Measurements from ENCODE around the gene NPAS2.
A peak's percentile ranks its signal among the peaks of the same experiment; 100 is the strongest.

NPAS2 gene

GRCh38 chr2:100902817-100903405 lies 83.0 kb downstream of the NPAS2 start:
- Mint-ChIP-seq H3K27me3 (peaks cover 7% of the 10 kb centered on the region), H3K9me3 (no peaks in the 10 kb centered on the region), H3K36me3 (ENCODE audit: low read depth) (peaks cover 3% of the 10 kb centered on the region), H3K4me3 (no peak overlapping the region), H3K27ac (no peak overlapping the region), H3K4me1 (no peaks in the 10 kb centered on the region)
- ATAC-seq (no peak), DNase-seq (no peak)

DNA sequence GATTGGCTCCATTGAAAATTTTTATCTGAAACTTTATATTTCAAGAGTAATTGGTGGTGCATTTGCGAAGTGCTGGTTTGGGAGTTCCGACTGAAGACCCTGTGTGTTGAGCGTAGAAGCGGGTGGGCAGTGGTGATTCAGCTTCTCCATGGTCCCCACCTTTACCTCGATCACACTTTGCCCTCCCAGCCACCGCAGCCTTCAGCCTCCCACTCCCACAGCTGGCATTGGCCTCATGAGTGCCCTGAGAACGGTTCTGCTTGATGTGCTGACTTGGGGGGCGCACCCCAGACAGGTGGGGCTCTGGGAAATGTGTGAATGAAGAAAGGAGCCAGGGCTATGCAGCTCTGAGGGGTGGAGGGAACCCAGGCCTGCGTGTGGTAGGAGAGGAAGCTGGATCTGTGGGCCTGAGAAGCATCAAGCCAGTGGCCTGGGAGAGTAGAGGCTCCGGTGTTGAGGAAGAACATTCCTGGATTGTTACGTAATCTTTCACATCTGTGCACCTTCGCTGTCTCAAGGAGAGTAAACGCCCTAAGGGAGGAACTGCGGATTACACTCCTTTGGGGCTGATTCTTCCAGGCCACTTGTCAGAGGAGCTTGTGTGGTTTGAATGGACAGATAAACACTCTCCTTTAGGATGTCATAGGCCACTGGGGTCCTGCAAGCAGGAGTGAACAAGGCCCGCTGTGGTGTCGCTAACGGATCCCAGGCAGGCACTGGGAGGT lies 83.8 kb downstream of the NPAS2 start:
- Mint-ChIP-seq H3K27ac (no peak overlapping the region), H3K27me3 (peaks cover 7% of the 10 kb centered on the region), H3K9me3 (no peaks in the 10 kb centered on the region), H3K36me3 (ENCODE audit: low read depth) (peaks cover 3% of the 10 kb centered on the region), H3K4me3 (no peak overlapping the region), H3K4me1 (no peaks in the 10 kb centered on the region)
- DNase-seq (no peak), ATAC-seq (no peak)

- no peaks in the 10 kb centered on the region for H3K4me1 Mint-ChIP-seq
- H3K27me3 Mint-ChIP-seq, result peaks cover 4% of the 10 kb centered on the region
- no peaks in the 10 kb centered on the region for H3K9me3 Mint-ChIP-seq
- H3K36me3 Mint-ChIP-seq (ENCODE audit: low read depth), result peaks cover 2% of the 10 kb centered on the region
- ATAC-seq, result no peak
- H3K27ac Mint-ChIP-seq, result no peak overlapping the region
- no peak overlapping the region for H3K4me3 Mint-ChIP-seq
- no peak for DNase-seq
Measured at GRCh38 chr2:100905132-100905805, 85.3 kb downstream of the NPAS2 start.

DNA sequence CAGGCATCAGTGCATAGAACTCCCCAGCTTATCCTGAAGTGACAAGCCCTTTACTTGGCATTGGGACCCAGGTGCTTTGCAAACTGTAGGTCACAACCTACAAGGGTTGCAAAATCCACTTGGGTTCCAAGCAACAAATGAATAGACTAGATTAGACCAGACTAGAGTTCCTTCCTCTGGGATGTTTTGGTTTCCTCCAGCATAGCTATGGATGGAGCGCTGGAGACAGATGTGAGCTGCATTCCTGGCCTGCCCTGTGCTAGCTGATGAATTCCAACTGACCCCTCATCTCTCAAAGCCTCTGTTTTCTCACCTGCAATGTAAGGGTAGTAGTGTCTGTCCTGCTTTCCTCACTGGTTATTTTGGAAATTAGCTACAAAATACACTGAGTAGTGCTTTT lies 86.2 kb downstream of the NPAS2 start:
- H3K36me3 Mint-ChIP-seq (ENCODE audit: low read depth), result peaks cover 1% of the 10 kb centered on the region
- H3K27ac Mint-ChIP-seq, result no peak overlapping the region
- ATAC-seq, result no peak
- no peaks in the 10 kb centered on the region for H3K9me3 Mint-ChIP-seq
- no peaks in the 10 kb centered on the region for H3K4me1 Mint-ChIP-seq
- no peaks in the 10 kb centered on the region for H3K27me3 Mint-ChIP-seq
- DNase-seq, result no peak
- no peak overlapping the region for H3K4me3 Mint-ChIP-seq

GRCh38 chr2:100906679-100907078 lies 86.7 kb downstream of the NPAS2 start:
- no peaks in the 10 kb centered on the region for H3K36me3 Mint-ChIP-seq (ENCODE audit: low read depth)

GRCh38 chr2:100907832-100908231 lies 87.9 kb downstream of the NPAS2 start:
- no peaks in the 10 kb centered on the region for H3K9me3 Mint-ChIP-seq
- no peak overlapping the region for H3K4me3 Mint-ChIP-seq
- H3K36me3 Mint-ChIP-seq (ENCODE audit: low read depth), result no peaks in the 10 kb centered on the region
- H3K27ac Mint-ChIP-seq, result no peak overlapping the region
- ATAC-seq (no peak), DNase-seq (no peak)
- no peaks in the 10 kb centered on the region for H3K27me3 Mint-ChIP-seq
- no peaks in the 10 kb centered on the region for H3K4me1 Mint-ChIP-seq

More at GRCh38 chr2:100906679-100907078, 86.7 kb downstream of the NPAS2 start:
- H3K27me3 Mint-ChIP-seq, result no peaks in the 10 kb centered on the region
- H3K4me1 Mint-ChIP-seq, result no peaks in the 10 kb centered on the region
- no peak overlapping the region for H3K27ac Mint-ChIP-seq
- ATAC-seq, result no peak
- H3K4me3 Mint-ChIP-seq, result no peak overlapping the region
- DNase-seq, result no peak
- H3K9me3 Mint-ChIP-seq, result no peaks in the 10 kb centered on the region

DNA sequence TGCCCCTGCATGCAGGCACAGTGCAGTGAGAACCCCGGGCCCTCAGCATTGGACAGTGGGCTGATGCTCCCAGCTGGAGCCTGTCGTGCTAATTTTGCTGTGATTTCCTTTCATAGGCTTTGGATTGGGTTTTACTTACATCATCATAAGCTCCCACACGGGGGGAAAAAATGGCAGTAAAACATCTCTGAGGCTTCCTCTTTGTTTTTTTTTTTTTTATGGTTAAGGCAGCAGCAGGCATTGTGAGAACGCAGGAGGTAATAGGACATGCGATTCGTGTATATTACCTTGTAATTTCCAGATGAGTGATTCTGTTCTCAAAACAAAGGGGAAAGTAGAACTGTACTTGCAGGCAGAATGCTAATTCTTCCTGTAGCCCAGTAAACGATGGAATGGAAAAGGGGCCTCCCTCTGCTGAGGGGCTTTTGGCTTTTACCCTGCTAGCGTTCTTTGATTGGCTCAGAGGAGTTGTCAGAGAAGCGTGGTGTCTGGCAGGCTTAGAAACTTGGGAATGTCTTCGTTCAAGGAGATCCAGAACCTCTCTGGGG lies 89.7 kb downstream of the NPAS2 start:
- Mint-ChIP-seq H3K27me3 (no peaks in the 10 kb centered on the region), H3K27ac (no peak overlapping the region), H3K4me3 (no peak overlapping the region), H3K4me1 (no peaks in the 10 kb centered on the region), H3K9me3 (no peaks in the 10 kb centered on the region), H3K36me3 (ENCODE audit: low read depth) (no peaks in the 10 kb centered on the region)
- no peak for ATAC-seq
- no peak for DNase-seq

- no peak overlapping the region for H3K27ac Mint-ChIP-seq
- H3K9me3 Mint-ChIP-seq, result no peaks in the 10 kb centered on the region
Measured at GRCh38 chr2:100910111-100910510, 90.2 kb downstream of the NPAS2 start.

GRCh38 chr2:100919316-100919715 lies 99.4 kb downstream of the NPAS2 start:
- DNase-seq (peak; percentile 24), ATAC-seq (no peak)
- peaks cover 3% of the 10 kb centered on the region for H3K27me3 Mint-ChIP-seq
- no peak overlapping the region for H3K4me3 Mint-ChIP-seq
- no peaks in the 10 kb centered on the region for H3K36me3 Mint-ChIP-seq (ENCODE audit: low read depth)
- peaks cover 1% of the 10 kb centered on the region for H3K4me1 Mint-ChIP-seq
- no peak overlapping the region for H3K27ac Mint-ChIP-seq
- H3K9me3 Mint-ChIP-seq, result no peaks in the 10 kb centered on the region

More at GRCh38 chr2:100910111-100910510, 90.2 kb downstream of the NPAS2 start:
- no peaks in the 10 kb centered on the region for H3K36me3 Mint-ChIP-seq (ENCODE audit: low read depth)
- H3K4me1 Mint-ChIP-seq, result no peaks in the 10 kb centered on the region
- no peak for DNase-seq
- H3K27me3 Mint-ChIP-seq, result no peaks in the 10 kb centered on the region
- H3K4me3 Mint-ChIP-seq, result no peak overlapping the region
- no peak for ATAC-seq

- Mint-ChIP-seq H3K4me3 (no peak overlapping the region), H3K4me1 (peaks cover 1% of the 10 kb centered on the region), H3K27ac (no peak overlapping the region), H3K36me3 (ENCODE audit: low read depth) (peaks cover 1% of the 10 kb centered on the region), H3K27me3 (peaks cover 3% of the 10 kb centered on the region), H3K9me3 (no peaks in the 10 kb centered on the region)
- no peak for ATAC-seq
- no peak for DNase-seq
Measured at GRCh38 chr2:100921685-100922161, 101.8 kb downstream of the NPAS2 start.

DNA sequence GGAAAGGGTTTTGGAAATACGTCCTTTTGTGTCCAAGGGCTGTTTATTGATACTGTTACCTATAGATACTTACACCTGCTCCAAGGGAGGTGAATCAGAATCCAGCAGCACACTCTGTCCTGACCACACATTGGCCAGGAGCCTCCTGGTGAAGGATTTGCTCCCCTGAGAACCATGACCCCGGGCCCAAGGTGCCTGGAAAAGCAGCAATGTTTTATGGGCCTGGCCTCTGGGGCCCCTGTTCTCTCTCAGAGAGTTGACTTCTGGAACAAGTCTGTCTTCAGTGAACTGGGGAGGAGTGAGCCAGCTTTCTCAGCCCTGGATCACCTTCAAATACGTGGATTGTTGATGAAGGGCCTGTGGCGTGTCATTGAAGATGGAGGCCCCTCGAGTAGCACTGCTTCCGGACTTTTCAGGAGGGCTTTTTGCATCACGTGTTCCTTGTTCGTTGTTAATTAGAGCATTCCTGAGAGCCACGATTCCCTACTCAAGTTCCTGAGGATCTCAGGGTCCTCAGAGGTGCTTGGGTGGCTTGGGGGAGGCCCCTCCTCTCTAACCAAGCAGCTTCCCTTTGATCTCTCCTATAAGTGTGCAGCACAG lies 103.6 kb downstream of the NPAS2 start:
- Mint-ChIP-seq H3K4me3 (no peak overlapping the region), H3K9me3 (no peaks in the 10 kb centered on the region), H3K4me1 (peaks cover 1% of the 10 kb centered on the region), H3K27me3 (no peaks in the 10 kb centered on the region), H3K27ac (no peak overlapping the region), H3K36me3 (ENCODE audit: low read depth) (peaks cover 1% of the 10 kb centered on the region)
- ATAC-seq (no peak), DNase-seq (no peak)

DNA sequence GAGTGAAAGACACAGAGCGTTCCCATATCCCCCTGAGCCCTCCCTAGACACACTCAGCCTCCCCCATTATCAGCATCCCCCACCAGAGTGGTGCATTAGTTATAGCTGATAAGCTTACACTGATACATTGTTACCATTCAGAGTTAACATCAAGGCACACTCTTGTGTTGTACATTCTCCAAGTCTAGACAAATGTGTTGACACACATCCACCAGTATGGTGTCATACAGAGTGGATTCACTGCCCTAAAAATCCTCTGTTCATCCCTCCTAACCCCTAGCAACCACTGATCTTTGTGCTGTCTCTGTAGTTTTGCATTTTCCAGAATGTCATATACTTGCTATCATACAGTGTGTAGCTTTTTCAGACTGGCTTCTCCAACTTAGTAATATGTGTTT lies 104.2 kb downstream of the NPAS2 start:
- ATAC-seq, result peak; percentile 25
- Mint-ChIP-seq H3K4me3 (no peak overlapping the region), H3K27me3 (no peaks in the 10 kb centered on the region), H3K9me3 (no peaks in the 10 kb centered on the region), H3K36me3 (ENCODE audit: low read depth) (peaks cover 1% of the 10 kb centered on the region), H3K4me1 (no peaks in the 10 kb centered on the region), H3K27ac (peak overlapping the region; percentile 59)
- no peak for DNase-seq

GRCh38 chr2:100924520-100925451 lies 104.8 kb downstream of the NPAS2 start:
- no peaks in the 10 kb centered on the region for H3K27me3 Mint-ChIP-seq
- no peaks in the 10 kb centered on the region for H3K4me1 Mint-ChIP-seq

DNA sequence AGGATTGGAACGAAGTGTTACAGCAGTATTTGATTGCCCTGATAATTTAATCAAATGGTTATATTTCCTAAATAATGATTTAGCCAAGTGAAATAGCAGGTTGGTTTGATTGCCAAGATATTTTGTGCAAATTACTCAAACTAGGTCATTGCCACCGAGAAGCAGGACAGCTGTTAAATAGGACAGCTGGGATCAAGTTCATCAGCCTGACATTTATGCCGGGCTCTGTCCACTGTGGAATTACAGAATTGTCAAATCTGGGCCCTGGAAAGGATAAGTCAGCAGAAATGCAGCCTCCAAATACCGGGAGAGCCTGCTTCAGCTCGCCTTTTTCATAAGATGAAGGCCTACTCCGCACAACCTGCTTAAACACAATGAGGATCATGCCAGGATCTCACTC lies 108.3 kb downstream of the NPAS2 start:
- Mint-ChIP-seq H3K27ac (no peak overlapping the region), H3K4me3 (no peak overlapping the region), H3K4me1 (no peaks in the 10 kb centered on the region), H3K9me3 (no peaks in the 10 kb centered on the region), H3K36me3 (ENCODE audit: low read depth) (peaks cover 1% of the 10 kb centered on the region), H3K27me3 (no peaks in the 10 kb centered on the region)
- DNase-seq (no peak), ATAC-seq (no peak)

More at GRCh38 chr2:100924520-100925451, 104.8 kb downstream of the NPAS2 start:
- Mint-ChIP-seq H3K36me3 (ENCODE audit: low read depth) (peaks cover 1% of the 10 kb centered on the region), H3K9me3 (no peaks in the 10 kb centered on the region), H3K4me3 (peak overlapping the region; percentile 16), H3K27ac (peak overlapping the region; percentile 59)
- no peak for DNase-seq
- peak; percentile 70 for ATAC-seq

Data from activated naive CD8-positive, alpha-beta T cell treated with anti-CD3 and anti-CD28 coated beads, Interleukin-2, amount 50 U/mL, for 24 hours (primary cell).